GM12875 (cell line): ENCODE data around the gene IL26.
"Not testable (repeated sequence)": the region's sequence is repeated elsewhere in the genome, so short reads cannot be mapped to it uniquely, and the experiment has no call there.

ENCODE experiments used
- H3K4me3 ChIP-seq: one replicate; pipeline ENCODE4 v1.5.1; 2011; ENCODE audit warnings: low read depth, low read length, control low read depth
- TF ChIP-seq, protein P1 (sequence below): IDR thresholded peaks from 2 replicates; pipeline ENCODE4 v1.5.1; 2011; ENCODE audit warnings: low read depth, mild to moderate bottlenecking, control low read depth, inconsistent platforms, low read length, moderate library complexity, borderline replicate concordance; ENCODE audit not compliant: insufficient read depth

Gene IL26

DNA sequence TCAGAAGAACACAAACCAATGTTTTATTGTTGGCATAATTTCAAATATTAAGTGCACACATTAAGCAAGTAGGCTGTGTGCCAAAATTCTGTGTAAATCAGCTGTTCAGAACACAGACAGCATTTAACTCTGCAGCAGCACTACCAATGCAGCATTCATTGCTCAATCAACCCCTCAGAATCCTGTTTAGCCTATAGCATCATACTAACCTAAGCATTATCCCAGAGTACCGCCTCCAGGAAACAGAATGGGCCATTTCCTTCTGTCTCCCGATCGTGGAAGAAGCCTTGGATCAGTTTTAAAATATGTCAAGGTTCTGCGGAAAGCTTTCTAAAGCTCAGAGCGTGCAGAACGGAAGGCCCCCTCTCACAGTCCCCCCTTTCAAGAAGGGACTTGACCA is 3.3 kb downstream of the IL26 start:
- no peak overlapping the region for H3K4me3 ChIP-seq

GRCh38 chr12:68221497-68221896 is 4.1 kb downstream of the IL26 start:
- TF ChIP-seq, protein P1, sequence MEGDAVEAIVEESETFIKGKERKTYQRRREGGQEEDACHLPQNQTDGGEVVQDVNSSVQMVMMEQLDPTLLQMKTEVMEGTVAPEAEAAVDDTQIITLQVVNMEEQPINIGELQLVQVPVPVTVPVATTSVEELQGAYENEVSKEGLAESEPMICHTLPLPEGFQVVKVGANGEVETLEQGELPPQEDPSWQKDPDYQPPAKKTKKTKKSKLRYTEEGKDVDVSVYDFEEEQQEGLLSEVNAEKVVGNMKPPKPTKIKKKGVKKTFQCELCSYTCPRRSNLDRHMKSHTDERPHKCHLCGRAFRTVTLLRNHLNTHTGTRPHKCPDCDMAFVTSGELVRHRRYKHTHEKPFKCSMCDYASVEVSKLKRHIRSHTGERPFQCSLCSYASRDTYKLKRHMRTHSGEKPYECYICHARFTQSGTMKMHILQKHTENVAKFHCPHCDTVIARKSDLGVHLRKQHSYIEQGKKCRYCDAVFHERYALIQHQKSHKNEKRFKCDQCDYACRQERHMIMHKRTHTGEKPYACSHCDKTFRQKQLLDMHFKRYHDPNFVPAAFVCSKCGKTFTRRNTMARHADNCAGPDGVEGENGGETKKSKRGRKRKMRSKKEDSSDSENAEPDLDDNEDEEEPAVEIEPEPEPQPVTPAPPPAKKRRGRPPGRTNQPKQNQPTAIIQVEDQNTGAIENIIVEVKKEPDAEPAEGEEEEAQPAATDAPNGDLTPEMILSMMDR: no peak
- no peak overlapping the region for H3K4me3 ChIP-seq

More for the DNA sequence above, 3.3 kb downstream of the IL26 start:
- TF ChIP-seq, protein P1: no peak

- TF ChIP-seq, protein P1: no peak
- H3K4me3 ChIP-seq: no peak overlapping the region
These were observed 14.7 kb downstream of the IL26 start for GRCh38 chr12:68210875-68211274.

- not testable (repeated sequence) for H3K4me3 ChIP-seq
These were observed 16.4 kb downstream of the IL26 start for GRCh38 chr12:68209048-68209728.

DNA sequence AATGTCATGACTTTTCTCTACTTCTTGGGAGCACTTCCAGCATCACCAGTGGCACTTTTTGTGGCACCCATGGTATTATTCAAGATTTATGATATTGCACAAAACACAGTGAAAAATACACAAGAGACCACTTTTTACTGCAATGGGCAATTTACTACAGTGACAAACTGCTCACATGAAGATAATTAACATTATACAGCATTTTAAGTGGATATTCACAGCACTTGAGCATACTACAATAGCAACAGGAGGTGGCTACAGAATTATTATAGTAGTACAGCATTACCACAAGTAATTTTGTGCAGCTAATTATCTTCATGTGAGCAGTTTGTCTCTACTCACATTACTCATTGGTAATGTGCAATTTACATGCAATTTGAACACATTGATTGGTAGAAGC is 18.3 kb downstream of the IL26 start:
- H3K4me3 ChIP-seq: no peak overlapping the region
- TF ChIP-seq, protein P1: no peak

GRCh38 chr12:68206446-68206845 is 19.2 kb downstream of the IL26 start:
- H3K4me3 ChIP-seq: no peak overlapping the region
- TF ChIP-seq, protein P1: no peak

DNA sequence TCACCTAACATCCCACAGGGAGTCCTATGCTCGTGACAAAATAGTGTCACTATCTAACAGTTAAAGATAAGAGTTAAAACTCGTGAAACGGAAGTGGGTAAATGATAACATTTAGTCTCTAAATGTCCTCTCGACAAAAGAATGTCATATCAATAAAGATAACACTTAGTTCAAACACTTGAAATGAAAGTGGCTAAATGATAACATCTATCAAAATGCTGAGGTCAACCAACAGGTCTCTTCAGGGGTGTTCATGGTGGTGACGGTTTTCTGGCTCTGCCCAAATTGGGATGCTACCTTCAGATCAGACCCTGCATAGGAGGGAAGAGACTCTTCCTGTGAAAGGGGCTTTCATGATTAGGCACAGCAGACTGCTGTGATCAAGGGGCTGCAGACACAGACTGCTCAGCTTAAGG is 22.1 kb downstream of the IL26 start:
- no peak overlapping the region for H3K4me3 ChIP-seq
- TF ChIP-seq, protein P1: no peak

DNA sequence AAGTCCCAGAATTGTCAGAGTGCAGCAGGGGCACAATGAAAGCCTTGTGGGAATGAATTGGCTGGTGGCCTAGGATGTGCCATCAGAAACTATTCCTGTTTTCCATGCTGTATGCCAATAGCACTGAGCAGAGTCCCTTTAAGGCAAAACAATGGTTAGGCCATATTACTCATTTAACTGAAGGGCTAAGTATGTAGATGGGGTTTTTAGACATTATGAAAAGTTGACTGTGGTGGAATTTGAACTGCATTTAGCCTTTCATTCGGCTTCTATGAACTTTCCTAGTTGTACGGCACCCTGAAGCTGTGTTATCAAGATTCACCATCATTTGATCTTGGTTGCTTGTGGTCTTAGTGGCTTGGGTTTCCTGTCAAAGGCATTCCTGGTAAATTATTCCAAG is 24.8 kb downstream of the IL26 start:
- H3K4me3 ChIP-seq: no peak overlapping the region
- TF ChIP-seq, protein P1: no peak
